ENCODE measurements around the gene MAN2B2. TPM values are rescaled to one million over a fixed set of nuclear protein-coding genes. Genes with fewer than 3 reads are reported as not detected.

MAN2B2 gene
- total RNA-seq, 4 donors from 2014 or later = 17.5 to 55.9 (median 27.6) TPM

GRCh38 chr4:6548882-6549230 lies 26.1 kb upstream of the MAN2B2 start:
- no peak for TF ChIP-seq EP300 (IDR thresholded peaks at IDR 0.05; ENCODE audit: low read depth)
- TF ChIP-seq CTCF (IDR thresholded peaks at IDR 0.05) = no peak
- no peak for TF ChIP-seq POLR2AphosphoS5 (IDR thresholded peaks at IDR 0.05)
- TF ChIP-seq POLR2A (IDR thresholded peaks at IDR 0.05) = no peak
- Histone ChIP-seq H3K36me3 (no peaks in the 10 kb centered on the region), H3K27ac (no peak overlapping the region), H3K4me3 (no peak overlapping the region), H3K9me3 (peaks cover 2 to 6% of the 10 kb centered on the region in 2 donors), H3K27me3 (peaks cover 42% of the 10 kb centered on the region), H3K4me1 (no peaks in the 10 kb centered on the region)
- intact Hi-C loops (cut with DNase I; ENCODE audit: low total_unique reads) = no loop called here
- 42 to 60% methylated on average over 3 to 4 of the region's 4 CpGs for WGBS, 2 donors (ENCODE audit: low coverage in 1 of 2)
- DNase-seq = no peak
- in situ Hi-C loops (cut with MboI; ENCODE audit: low pct_ligation_motif_present in 1 of 4, low pct_unique_long_range_greater_than_20kb in 1 of 4, low sequenced_read_pairs in 3 of 4) = no loop called here

- H3K9me3 ChIP-seq = peaks cover 2 to 6% of the 10 kb centered on the region in 2 donors
- no peak for DNase-seq
- intact Hi-C loops (cut with DNase I; ENCODE audit: low total_unique reads) = no loop called here
Measured at GRCh38 chr4:6549445-6549844, 25.5 kb upstream of the MAN2B2 start.

GRCh38 chr4:6549890-6550620 lies 24.9 kb upstream of the MAN2B2 start:
- H3K27me3 ChIP-seq = peaks cover 42% of the 10 kb centered on the region
- in situ Hi-C loops (cut with MboI; ENCODE audit: low pct_ligation_motif_present in 1 of 4, low pct_unique_long_range_greater_than_20kb in 1 of 4, low sequenced_read_pairs in 3 of 4) (loop anchor here in 1 of 4 donors (25.0 kb wide), 1 partner anchor 288 kb away; the partner anchor contains the start of gene WFS1), intact Hi-C loops (cut with DNase I; ENCODE audit: low total_unique reads) (no loop called here)
- H3K36me3 ChIP-seq = no peaks in the 10 kb centered on the region
- H3K9me3 ChIP-seq = peaks cover 2 to 6% of the 10 kb centered on the region in 2 donors
- TF ChIP-seq POLR2AphosphoS5 (IDR thresholded peaks at IDR 0.05) = no peak
- no peak for TF ChIP-seq EP300 (IDR thresholded peaks at IDR 0.05; ENCODE audit: low read depth)
- TF ChIP-seq POLR2A (IDR thresholded peaks at IDR 0.05) = no peak
- TF ChIP-seq CTCF (IDR thresholded peaks at IDR 0.05) = no peak
- H3K4me1 ChIP-seq = no peaks in the 10 kb centered on the region
- H3K4me3 ChIP-seq = no peak overlapping the region
- H3K27ac ChIP-seq = no peak overlapping the region
- DNase-seq = no peak
- WGBS, 2 donors (ENCODE audit: low coverage in 1 of 2) = 52% methylated on average over 13 of the region's 13 CpGs; no CpG with 5 or more reads in 1 of the 2 donors

More at GRCh38 chr4:6549445-6549844, 25.5 kb upstream of the MAN2B2 start:
- Histone ChIP-seq H3K36me3 (no peaks in the 10 kb centered on the region), H3K27me3 (peaks cover 42% of the 10 kb centered on the region), H3K27ac (no peak overlapping the region), H3K4me3 (no peak overlapping the region), H3K4me1 (no peaks in the 10 kb centered on the region)
- in situ Hi-C loops (cut with MboI; ENCODE audit: low pct_ligation_motif_present in 1 of 4, low pct_unique_long_range_greater_than_20kb in 1 of 4, low sequenced_read_pairs in 3 of 4) = no loop called here
- TF ChIP-seq POLR2AphosphoS5 (IDR thresholded peaks at IDR 0.05) (no peak), CTCF (IDR thresholded peaks at IDR 0.05) (no peak), EP300 (IDR thresholded peaks at IDR 0.05; ENCODE audit: low read depth) (no peak), POLR2A (IDR thresholded peaks at IDR 0.05) (no peak)
- WGBS, 2 donors (ENCODE audit: low coverage in 1 of 2) = 20% methylated on average over 7 of the region's 7 CpGs; no CpG with 5 or more reads in 1 of the 2 donors

- Histone ChIP-seq H3K27me3 (peaks cover 47% of the 10 kb centered on the region), H3K4me1 (no peaks in the 10 kb centered on the region), H3K36me3 (no peaks in the 10 kb centered on the region), H3K9me3 (peaks cover 2 to 6% of the 10 kb centered on the region in 2 donors), H3K4me3 (no peak overlapping the region), H3K27ac (no peak overlapping the region)
- no peak for DNase-seq
- 92% methylated on average over 3 of the region's 3 CpGs; no CpG with 5 or more reads in 1 of the 2 donors for WGBS, 2 donors (ENCODE audit: low coverage in 1 of 2)
- intact Hi-C loops (cut with DNase I; ENCODE audit: low total_unique reads) = no loop called here
- no peak for TF ChIP-seq CTCF (IDR thresholded peaks at IDR 0.05)
- in situ Hi-C loops (cut with MboI; ENCODE audit: low pct_ligation_motif_present in 1 of 4, low pct_unique_long_range_greater_than_20kb in 1 of 4, low sequenced_read_pairs in 3 of 4) = loop anchor here in 1 of 4 donors (25.0 kb wide), 1 partner anchor 289 kb away; the partner anchor contains the start of gene WFS1
Measured at GRCh38 chr4:6550821-6551220, 24.2 kb upstream of the MAN2B2 start.

Data from transverse colon (tissue), 4 donors.